Keratinocyte (primary cell): Measurements from ENCODE around the gene PSAP. TPM values are rescaled to one million over a fixed set of nuclear protein-coding genes. Genes with fewer than 3 reads are reported as not detected.

Source experiments
- DNase-seq: peaks from one replicate; pipeline ENCODE4 v3.0.0-alpha.2; 2011; ENCODE audit warnings: low read depth, missing footprints, low spot score
- FAIRE-seq: peaks from 2 replicates; lab custom pipeline; 2011; peaks lifted over from hg19 to GRCh38; lab: Jason Lieb, UNC
- H2AFZ ChIP-seq: 2 replicates; pipeline ENCODE4 v1.6.0; 2012; ENCODE audit warnings: low read length, control low read depth, inconsistent platforms; ENCODE audit not compliant: control insufficient read depth
- H3K27ac ChIP-seq: 2 replicates; pipeline ENCODE4 v1.5.1; 2011; ENCODE audit warnings: low read length; ENCODE audit not compliant: control insufficient read depth, insufficient read depth
- H3K27me3 ChIP-seq: 3 replicates; pipeline ENCODE4 v1.6.0; 2011; ENCODE audit warnings: low read length; ENCODE audit not compliant: control insufficient read depth, insufficient read depth; ENCODE audit errors: extremely low read depth
- H3K36me3 ChIP-seq, 2 experiments: 2 replicates in 1 of 2; 3 replicates in 1 of 2; pipeline ENCODE4 v1.5.1; 2011; ENCODE audit warnings: low read length in 2 of 2, mild to moderate bottlenecking in 1 of 2; ENCODE audit not compliant: control insufficient read depth in 2 of 2, insufficient read depth in 2 of 2; ENCODE audit errors: extremely low read depth in 1 of 2
- H3K4me1 ChIP-seq: 3 replicates; pipeline ENCODE4 v1.5.1; 2011; ENCODE audit warnings: low read length; ENCODE audit not compliant: control insufficient read depth, insufficient read depth; ENCODE audit errors: extremely low read depth
- H3K4me2 ChIP-seq: 3 replicates; pipeline ENCODE4 v1.6.0; 2011; ENCODE audit warnings: low read depth, low read length; ENCODE audit not compliant: control insufficient read depth, insufficient read depth; ENCODE audit errors: extremely low read depth
- H3K4me3 ChIP-seq, 3 experiments: fragments of 200-600 bp in 1 of 3; sonication (generic) in 1 of 3; 2 replicates in 2 of 3; 3 replicates in 1 of 3; pipeline ENCODE4 v1.5.1; 2011 to 2016; ENCODE audit warnings: low read length in 3 of 3, mild to moderate bottlenecking in 3 of 3, control low read depth in 2 of 3, inconsistent platforms in 1 of 3, low read depth in 1 of 3, mixed read lengths in 1 of 3, mixed run types in 1 of 3, moderate library complexity in 1 of 3; ENCODE audit not compliant: control insufficient read depth in 2 of 3, insufficient read depth in 2 of 3; ENCODE audit errors: extremely low read depth in 1 of 3
- H3K79me2 ChIP-seq: 2 replicates; pipeline ENCODE4 v1.6.0; 2012; ENCODE audit warnings: low read length; ENCODE audit not compliant: control insufficient read depth, insufficient read depth
- H3K9ac ChIP-seq: 3 replicates; pipeline ENCODE4 v1.6.0; 2011; ENCODE audit warnings: low read length; ENCODE audit not compliant: control insufficient read depth, insufficient read depth; ENCODE audit errors: extremely low read depth
- H3K9me1 ChIP-seq: 3 replicates; pipeline ENCODE4 v1.6.0; 2011; ENCODE audit warnings: low read length; ENCODE audit not compliant: control insufficient read depth, insufficient read depth; ENCODE audit errors: extremely low read depth
- H3K9me3 ChIP-seq: 2 replicates; pipeline ENCODE4 v1.5.1; 2012; ENCODE audit warnings: low read depth, low read length; ENCODE audit not compliant: control insufficient read depth
- H4K20me1 ChIP-seq: 3 replicates; pipeline ENCODE4 v1.6.0; 2011; ENCODE audit warnings: low read length; ENCODE audit not compliant: control insufficient read depth, insufficient read depth; ENCODE audit errors: extremely low read depth
- EZH2 ChIP-seq: IDR thresholded peaks from one replicate; pipeline ENCODE4 v1.6.1; 2012; ENCODE audit warnings: inconsistent platforms, mild to moderate bottlenecking, low read length, moderate library complexity
- dilution Hi-C: fragments of 300-500 bp; cut with MboI; formaldehyde crosslinking; loops from one replicate; pipeline ENCODE4 v1.7.0; 2020; ENCODE audit warnings: low sequenced_read_pairs; ENCODE audit not compliant: extremely low pct_ligation_motif_present
- polyA plus RNA-seq, 5 experiments: library from polyadenylated mRNA; depleted of rRNA in 3 of 5; stranded (reverse) in 3 of 5; stranded (forward) in 1 of 5; unstranded in 1 of 5; fragments of >200 nt; gene quantifications; 1 replicate in 1 of 5; 2 replicates in 3 of 5; 3 replicates in 1 of 5; pipeline versions ENCODE4 v1.2.1 to v1.2.3, GENCODE V29; 2011 to 2012; ENCODE audit warnings: missing spikeins in 2 of 5, low read depth in 1 of 5, low replicate concordance in 1 of 5
- TF ChIP-seq, protein P1 (sequence below), 3 experiments: IDR thresholded peaks in 1 of 3; conservative IDR thresholded peaks in 1 of 3; optimal IDR thresholded peaks in 1 of 3; 2 replicates in 2 of 3; 3 replicates in 1 of 3; pipeline versions ENCODE3 to v1.5.1; 2011; ENCODE audit warnings: low read length in 3 of 3, mild to moderate bottlenecking in 3 of 3, moderate library complexity in 2 of 3, control low read depth in 1 of 3, inconsistent platforms in 1 of 3; ENCODE audit not compliant: insufficient read depth in 2 of 3; ENCODE audit errors: extremely low read depth in 1 of 3

The PSAP gene
- polyA plus RNA-seq, 1 donor (not counting 4 experiments of a cell fraction or from before 2014, with no cell fraction given) = 1,075 TPM

DNA sequence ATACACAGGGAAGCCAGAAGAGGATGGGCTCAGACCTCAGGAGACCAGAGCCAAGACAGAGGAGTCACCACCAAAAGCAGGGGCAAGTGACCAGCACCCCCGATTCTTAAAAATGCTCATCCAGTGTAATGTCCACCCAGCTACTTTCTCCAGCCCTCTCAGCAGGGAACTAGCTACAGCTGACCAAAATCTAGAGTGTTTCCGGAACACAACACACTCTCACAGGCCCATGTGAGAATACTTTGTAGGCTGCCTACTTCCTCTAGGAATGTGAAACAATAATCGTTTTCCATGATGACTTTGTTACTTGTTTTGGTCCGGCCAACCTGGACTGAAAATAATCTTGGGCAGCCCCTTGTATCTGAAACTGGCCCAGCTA is 14.5 kb downstream of the PSAP start:
- Histone ChIP-seq H3K27me3 (no peaks in the 10 kb centered on the region), H3K9me1 (peaks cover 4% of the 10 kb centered on the region), H3K4me3 (no peak overlapping the region), H3K36me3 (peaks cover 15 to 26% of the 10 kb centered on the region in 2 experiments), H3K4me2 (no peak overlapping the region), H3K4me1 (peaks cover 57% of the 10 kb centered on the region), H2AFZ (no peak overlapping the region), H3K27ac (peak overlapping the region; percentile 74), H3K9me3 (no peaks in the 10 kb centered on the region), H3K79me2 (peaks cover 79% of the 10 kb centered on the region), H4K20me1 (peaks cover 16% of the 10 kb centered on the region), H3K9ac (peak overlapping the region; percentile 16)
- dilution Hi-C loops = no loop called here
- DNase-seq (no peak), FAIRE-seq (no peak)
- TF ChIP-seq EZH2 = no peak
- TF ChIP-seq, protein P1, sequence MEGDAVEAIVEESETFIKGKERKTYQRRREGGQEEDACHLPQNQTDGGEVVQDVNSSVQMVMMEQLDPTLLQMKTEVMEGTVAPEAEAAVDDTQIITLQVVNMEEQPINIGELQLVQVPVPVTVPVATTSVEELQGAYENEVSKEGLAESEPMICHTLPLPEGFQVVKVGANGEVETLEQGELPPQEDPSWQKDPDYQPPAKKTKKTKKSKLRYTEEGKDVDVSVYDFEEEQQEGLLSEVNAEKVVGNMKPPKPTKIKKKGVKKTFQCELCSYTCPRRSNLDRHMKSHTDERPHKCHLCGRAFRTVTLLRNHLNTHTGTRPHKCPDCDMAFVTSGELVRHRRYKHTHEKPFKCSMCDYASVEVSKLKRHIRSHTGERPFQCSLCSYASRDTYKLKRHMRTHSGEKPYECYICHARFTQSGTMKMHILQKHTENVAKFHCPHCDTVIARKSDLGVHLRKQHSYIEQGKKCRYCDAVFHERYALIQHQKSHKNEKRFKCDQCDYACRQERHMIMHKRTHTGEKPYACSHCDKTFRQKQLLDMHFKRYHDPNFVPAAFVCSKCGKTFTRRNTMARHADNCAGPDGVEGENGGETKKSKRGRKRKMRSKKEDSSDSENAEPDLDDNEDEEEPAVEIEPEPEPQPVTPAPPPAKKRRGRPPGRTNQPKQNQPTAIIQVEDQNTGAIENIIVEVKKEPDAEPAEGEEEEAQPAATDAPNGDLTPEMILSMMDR (optimal IDR thresholded peaks at IDR 0.05 in 1 of 3, IDR thresholded peaks at IDR 0.05 in 1 of 3, conservative IDR thresholded peaks at IDR 0.05 in 1 of 3; ENCODE audit: extremely low read depth in 1 of 3, insufficient read depth in 2 of 3, low read length in 3 of 3) = no peak

DNA sequence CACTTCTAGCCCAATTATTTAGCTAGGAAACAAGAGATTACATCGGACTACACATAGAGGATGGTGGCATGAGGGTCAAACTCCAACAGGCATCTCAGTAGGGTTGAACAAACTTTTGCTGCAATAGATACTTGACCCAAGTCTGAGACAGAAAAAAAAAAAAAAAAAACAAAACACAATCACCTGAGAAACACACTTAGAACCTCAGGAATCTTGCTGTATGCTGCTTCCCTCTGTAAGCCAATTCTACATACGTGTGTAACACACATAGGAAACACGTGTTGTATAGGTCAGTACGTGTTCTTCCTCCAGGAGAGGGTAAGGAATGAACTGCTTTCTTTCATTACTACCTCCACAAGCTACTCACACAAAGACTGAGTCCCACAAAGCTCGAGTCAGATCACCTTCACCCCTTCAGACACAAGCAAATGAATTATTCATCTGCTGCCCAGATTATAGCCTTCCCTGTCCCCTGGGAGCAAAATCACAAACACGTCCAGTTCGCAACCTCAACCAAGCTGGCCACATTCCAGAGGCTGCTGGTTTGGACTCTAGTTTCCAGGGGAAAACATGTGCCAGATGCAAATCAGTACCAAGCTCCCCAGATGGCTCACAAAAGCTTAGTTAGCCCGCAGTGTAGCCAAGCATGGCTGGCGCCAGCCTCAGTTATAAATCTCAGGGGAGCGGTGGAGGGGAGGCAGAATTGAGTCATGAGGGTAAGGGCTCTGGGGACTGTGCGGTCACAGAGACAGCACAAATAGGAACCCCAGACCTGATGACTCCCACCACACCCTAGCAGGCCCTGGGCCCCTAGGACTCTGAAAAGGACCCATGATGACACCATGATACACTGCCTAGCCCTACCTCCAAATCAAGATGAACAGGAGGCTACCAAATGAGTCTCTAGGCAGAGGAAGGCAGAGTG is 15.1 kb downstream of the PSAP start:
- peaks cover 58% of the 10 kb centered on the region for H3K4me1 ChIP-seq
- H4K20me1 ChIP-seq = peaks cover 14% of the 10 kb centered on the region
- no peak overlapping the region for H3K9ac ChIP-seq

More for the DNA sequence above, 15.1 kb downstream of the PSAP start:
- H3K27me3 ChIP-seq = no peaks in the 10 kb centered on the region
- peaks cover 4% of the 10 kb centered on the region for H3K9me1 ChIP-seq
- H2AFZ ChIP-seq = no peak overlapping the region
- dilution Hi-C loops = no loop called here
- DNase-seq (no peak), FAIRE-seq (no peak)
- H3K36me3 ChIP-seq = peaks cover 22 to 33% of the 10 kb centered on the region in 2 experiments
- no peak overlapping the region for H3K4me3 ChIP-seq
- peaks cover 73% of the 10 kb centered on the region for H3K79me2 ChIP-seq
- no peak for TF ChIP-seq EZH2
- TF ChIP-seq, protein P1 (optimal IDR thresholded peaks at IDR 0.05 in 1 of 3, IDR thresholded peaks at IDR 0.05 in 1 of 3, conservative IDR thresholded peaks at IDR 0.05 in 1 of 3; ENCODE audit: extremely low read depth in 1 of 3, insufficient read depth in 2 of 3, low read length in 3 of 3) = no peak
- peak overlapping the region; percentile 74 for H3K27ac ChIP-seq
- H3K9me3 ChIP-seq = no peaks in the 10 kb centered on the region
- no peak overlapping the region for H3K4me2 ChIP-seq
